H1 (cell line): ENCODE measurements around the gene LRRIQ4. TPM values are rescaled to one million over a fixed set of nuclear protein-coding genes. Genes with fewer than 3 reads are reported as not detected.

Source experiments
- BACH1 ChIP-seq: IDR thresholded peaks from 2 replicates; pipeline ENCODE4 v1.6.1; 2012; ENCODE audit warnings: low read length, improper control_type of control experiment
- BCL11A ChIP-seq, 2 experiments: IDR thresholded peaks; one replicate each; pipeline ENCODE4 v1.6.1; 2011; ENCODE audit warnings: low read depth in 2 of 2, low read length in 2 of 2, mild to moderate bottlenecking in 2 of 2
- SP1 ChIP-seq: IDR thresholded peaks from 2 replicates; pipeline ENCODE4 v1.6.1; 2011; ENCODE audit warnings: low read depth, low read length
- polyA plus RNA-seq, 7 experiments: library from polyadenylated mRNA; depleted of rRNA in 3 of 7; stranded (reverse) in 5 of 7; unstranded in 2 of 7; fragments of >200 nt in 5 of 7; fragments of 200-250 nt in 2 of 7; gene quantifications; 1 replicate in 5 of 7; 2 replicates in 1 of 7; 4 replicates in 1 of 7; pipeline versions ENCODE4 v1.2.1 to v1.2.3, GENCODE V29; 2011 to 2013; ENCODE audit warnings: missing spikeins in 2 of 7, mixed read lengths in 2 of 7
- total RNA-seq: library from RNA; stranded (reverse); fragmentation: NEBNext Ultra II Directional; extraction: Animal tissue kit (Norgen Biotek cat#: 25700); gene quantifications from 2 replicates; pipeline ENCODE4 v1.2.1, GENCODE V29; 2021

Gene LRRIQ4
- total and polyA plus RNA-seq, 2 of the 8 experiments (the other 6 are each of a cell fraction or from before 2014, with no cell fraction given): 0.08 TPM; not detected in 1

DNA sequence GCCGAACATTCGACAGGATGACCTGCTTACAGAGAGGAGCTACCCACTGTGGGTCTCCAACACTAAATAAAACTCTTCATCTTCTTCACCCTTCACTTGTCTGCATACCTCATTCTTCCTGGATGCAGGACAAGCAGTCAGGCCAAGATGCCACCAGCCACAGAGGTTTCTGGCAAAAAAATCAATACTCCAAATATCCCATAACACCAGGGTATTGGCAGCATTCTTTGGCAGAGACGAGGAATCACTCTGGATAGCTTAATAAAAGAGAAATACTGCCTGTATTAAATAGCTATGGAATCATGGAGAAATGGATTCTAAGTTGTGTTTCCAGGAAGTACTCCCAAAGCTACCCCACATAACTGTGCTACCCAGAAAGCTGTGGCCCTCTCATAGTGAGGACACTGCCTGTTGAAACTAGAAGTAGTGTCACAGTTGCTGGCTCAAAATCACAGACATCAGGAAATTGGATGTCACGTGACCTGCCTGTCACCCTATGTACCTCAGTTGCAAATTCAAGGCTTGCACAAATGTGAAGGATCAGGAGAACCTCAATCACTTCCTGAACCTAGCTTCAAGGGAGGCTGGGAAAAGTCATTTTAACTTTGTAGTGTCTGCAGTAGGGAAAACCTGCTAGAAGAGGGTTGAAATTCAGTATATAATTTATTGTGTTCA, 68.0 kb downstream of the LRRIQ4 start (continued):
- TF ChIP-seq BCL11A (IDR thresholded peaks at IDR 0.05; ENCODE audit: low read depth in 2 of 2, low read length in 2 of 2): no peak
- no peak for TF ChIP-seq BACH1
- no peak for TF ChIP-seq SP1
